ENCODE results near the gene BZW2. TPM values are rescaled to one million over a fixed set of nuclear protein-coding genes. Genes with fewer than 3 reads are reported as not detected.

Gene BZW2
- total RNA-seq, 4 donors from 2014 or later: 86.6 to 145 (median 123) TPM

- H3K27me3 ChIP-seq: no peaks in the 10 kb centered on the region
- DNase-seq (no peak), ATAC-seq (no peak)
- H3K4me1 ChIP-seq: peaks cover 61 to 71% of the 10 kb centered on the region in 2 donors
- in situ Hi-C loops (cut with MboI; ENCODE audit: low sequenced_read_pairs in 4 of 4): no loop called here
- intact Hi-C loops (cut with DNase I; ENCODE audit: low total_unique reads): no loop called here
- no peak overlapping the region for H3K4me3 ChIP-seq
- H3K27ac ChIP-seq: peak overlapping the region; percentile 6 to 62 (median 38)
- no peaks in the 10 kb centered on the region for H3K36me3 ChIP-seq
- H3K9me3 ChIP-seq: no peaks in the 10 kb centered on the region
- TF ChIP-seq CTCF (IDR thresholded peaks at IDR 0.05 in 4 of 5, conservative IDR thresholded peaks at IDR 0.05 in 1 of 5) (no peak), POLR2A (IDR thresholded peaks at IDR 0.05) (no peak)
These were observed 7.4 kb upstream of the BZW2 start for GRCh38 chr7:16638282-16639280.

GRCh38 chr7:16644157-16644556 lies 1.8 kb upstream of the BZW2 start:
- Histone ChIP-seq H3K27ac (peak overlapping the region; percentile 94 to 98 (median 96)), H3K4me1 (peaks cover 63 to 65% of the 10 kb centered on the region in 2 donors), H3K36me3 (no peaks in the 10 kb centered on the region), H3K27me3 (no peaks in the 10 kb centered on the region), H3K9me3 (no peaks in the 10 kb centered on the region), H3K4me3 (peak overlapping the region; percentile 82 to 97 (median 91))
- intact Hi-C loops (cut with DNase I; ENCODE audit: low total_unique reads) (no loop called here), in situ Hi-C loops (cut with MboI; ENCODE audit: low sequenced_read_pairs in 4 of 4) (no loop called here)
- ATAC-seq (no peak), DNase-seq (no peak)
- no peak for TF ChIP-seq POLR2A (IDR thresholded peaks at IDR 0.05)
- TF ChIP-seq CTCF (IDR thresholded peaks at IDR 0.05 in 4 of 5, conservative IDR thresholded peaks at IDR 0.05 in 1 of 5): no peak

- H3K4me1 ChIP-seq: peaks cover 70% of the 10 kb centered on the region in 2 donors
- in situ Hi-C loops (cut with MboI; ENCODE audit: low sequenced_read_pairs in 4 of 4): no loop called here
- intact Hi-C loops (cut with DNase I; ENCODE audit: low total_unique reads): no loop called here
These were observed 1.1 kb upstream of the BZW2 start for GRCh38 chr7:16644636-16645592.

More at GRCh38 chr7:16644636-16645592, 1.1 kb upstream of the BZW2 start:
- H3K9me3 ChIP-seq: no peaks in the 10 kb centered on the region
- H3K27ac ChIP-seq: peak overlapping the region; percentile 94 to 98 (median 96)
- ATAC-seq (peak; percentile 48 to 50), DNase-seq (peak; percentile 33 to 47)
- peak; percentile 1 to 32 for TF ChIP-seq POLR2A (IDR thresholded peaks at IDR 0.05)
- no peak for TF ChIP-seq CTCF (IDR thresholded peaks at IDR 0.05 in 4 of 5, conservative IDR thresholded peaks at IDR 0.05 in 1 of 5)
- H3K27me3 ChIP-seq: no peaks in the 10 kb centered on the region
- H3K4me3 ChIP-seq: peak overlapping the region; percentile 82 to 97 (median 91)
- no peaks in the 10 kb centered on the region for H3K36me3 ChIP-seq
